H9 (cell line): ENCODE data around the gene AKAP1. TPM values are rescaled to one million over a fixed set of nuclear protein-coding genes. Genes with fewer than 3 reads are reported as not detected.

ENCODE experiments used
- DNase-seq: peaks from one replicate; pipeline ENCODE4 v3.0.0-alpha.2; 2017
- H2AFZ ChIP-seq: one replicate; pipeline ENCODE4 v1.6.1; 2013; ENCODE audit warnings: mild to moderate bottlenecking, low read length, control low read depth, moderate library complexity
- H2AK5ac ChIP-seq: 2 replicates; pipeline ENCODE4 v1.6.1; 2013; ENCODE audit warnings: low read length, control low read depth, mixed read lengths; ENCODE audit not compliant: insufficient read length
- H2BK120ac ChIP-seq: one replicate; pipeline ENCODE4 v1.6.1; 2013; ENCODE audit warnings: low read depth, mild to moderate bottlenecking, low read length, control low read depth, inconsistent platforms; ENCODE audit not compliant: poor library complexity, severe bottlenecking
- H2BK12ac ChIP-seq: 2 replicates; pipeline ENCODE4 v1.6.1; 2013; ENCODE audit warnings: low read length, control low read depth, mixed read lengths, low read depth; ENCODE audit not compliant: insufficient read length
- H2BK15ac ChIP-seq: 2 replicates; pipeline ENCODE4 v1.6.1; 2013; ENCODE audit warnings: low read depth, low read length, control low read depth
- H2BK20ac ChIP-seq: one replicate; pipeline ENCODE4 v1.6.1; 2013; ENCODE audit warnings: low read depth, mild to moderate bottlenecking, low read length, control low read depth, inconsistent platforms; ENCODE audit not compliant: poor library complexity, severe bottlenecking
- H2BK5ac ChIP-seq: 2 replicates; pipeline ENCODE4 v1.6.1; 2013; ENCODE audit warnings: low read length, control low read depth, mixed read lengths; ENCODE audit not compliant: insufficient read length
- H3K14ac ChIP-seq: 2 replicates; pipeline ENCODE4 v1.6.1; 2013; ENCODE audit warnings: low read length, control low read depth; ENCODE audit not compliant: insufficient read depth
- H3K18ac ChIP-seq: 2 replicates; pipeline ENCODE4 v1.6.1; 2013; ENCODE audit warnings: low read depth, mild to moderate bottlenecking, mixed read lengths, low read length, control low read depth; ENCODE audit not compliant: insufficient read length
- H3K23ac ChIP-seq: 2 replicates; pipeline ENCODE4 v1.6.1; 2013; ENCODE audit warnings: low read length, control low read depth, mixed read lengths, low read depth; ENCODE audit not compliant: insufficient read length
- H3K23me2 ChIP-seq: 2 replicates; pipeline ENCODE4 v1.6.1; 2013; ENCODE audit warnings: low read depth, mild to moderate bottlenecking, mixed read lengths, low read length, control low read depth; ENCODE audit not compliant: insufficient read length, poor library complexity, severe bottlenecking
- H3K27ac ChIP-seq: 2 replicates; pipeline ENCODE4 v1.5.1; 2013; ENCODE audit warnings: low read length, control low read depth, mixed read lengths, low read depth; ENCODE audit not compliant: insufficient read length
- H3K27me3 ChIP-seq: 2 replicates; pipeline ENCODE4 v1.6.1; 2013; ENCODE audit warnings: low read length, control low read depth, inconsistent platforms; ENCODE audit not compliant: insufficient read depth
- H3K4ac ChIP-seq: 2 replicates; pipeline ENCODE4 v1.6.1; 2013; ENCODE audit warnings: low read depth, mild to moderate bottlenecking, control low read depth, inconsistent platforms, low read length, moderate library complexity
- H3K4me1 ChIP-seq: 2 replicates; pipeline ENCODE4 v1.6.1; 2013; ENCODE audit warnings: low read length, control low read depth, inconsistent platforms; ENCODE audit not compliant: insufficient read depth
- H3K4me2 ChIP-seq: 2 replicates; pipeline ENCODE4 v1.6.1; 2013; ENCODE audit warnings: low read length, control low read depth, mixed read lengths; ENCODE audit not compliant: insufficient read length, insufficient read depth
- H3K56ac ChIP-seq: 2 replicates; pipeline ENCODE4 v1.6.1; 2013; ENCODE audit warnings: low read depth, mild to moderate bottlenecking, mixed read lengths, low read length, control low read depth; ENCODE audit not compliant: insufficient read length
- H3K79me1 ChIP-seq: 2 replicates; pipeline ENCODE4 v1.6.1; 2013; ENCODE audit warnings: low read depth, mild to moderate bottlenecking, moderate library complexity, low read length, control low read depth, inconsistent platforms; ENCODE audit not compliant: insufficient read depth, poor library complexity, severe bottlenecking
- H3K79me2 ChIP-seq: 2 replicates; pipeline ENCODE4 v1.6.1; 2013; ENCODE audit warnings: low read length, control low read depth, inconsistent platforms; ENCODE audit not compliant: insufficient read depth
- H3K9ac ChIP-seq: 2 replicates; pipeline ENCODE4 v1.6.1; 2013; ENCODE audit warnings: low read length, control low read depth, mixed read lengths; ENCODE audit not compliant: insufficient read length; ENCODE audit errors: extremely low read depth
- H3K9me3 ChIP-seq: one replicate; pipeline ENCODE4 v1.6.1; 2013; ENCODE audit warnings: low read depth, low read length, inconsistent platforms; ENCODE audit not compliant: control insufficient read depth
- H3T11ph ChIP-seq: one replicate; pipeline ENCODE4 v1.6.1; 2013; ENCODE audit warnings: mild to moderate bottlenecking, low read length, control low read depth, inconsistent platforms
- H4K20me1 ChIP-seq: one replicate; pipeline ENCODE4 v1.6.1; 2013; ENCODE audit not compliant: control insufficient read depth, insufficient read length, insufficient read depth
- H4K5ac ChIP-seq: 2 replicates; pipeline ENCODE4 v1.6.1; 2013; ENCODE audit warnings: low read depth, mild to moderate bottlenecking, mixed read lengths, low read length, control low read depth; ENCODE audit not compliant: insufficient read length
- H4K8ac ChIP-seq: replicated peaks from 2 replicates; pipeline ENCODE4 v1.6.1; 2013; ENCODE audit warnings: low read length, control low read depth, mixed read lengths, low read depth; ENCODE audit not compliant: insufficient read length
- H4K91ac ChIP-seq: 2 replicates; pipeline ENCODE4 v1.6.1; 2013; ENCODE audit warnings: low read depth, mild to moderate bottlenecking, moderate library complexity, mixed read lengths, low read length, control low read depth; ENCODE audit not compliant: insufficient read length
- H3K27ac Mint-ChIP-seq, 3 experiments: 2 replicates in 2 of 3; 3 replicates in 1 of 3; pipeline ENCODE4 v1.8.0; 2020 to 2021; ENCODE audit warnings: mixed read lengths in 3 of 3, mild to moderate bottlenecking in 1 of 3, moderate library complexity in 1 of 3
- H3K27me3 Mint-ChIP-seq: 2 replicates; pipeline ENCODE4 v1.8.0; 2021; ENCODE audit warnings: low read depth, mild to moderate bottlenecking, moderate library complexity, mixed read lengths
- H3K36me3 Mint-ChIP-seq, 3 experiments: 2 replicates in 2 of 3; 3 replicates in 1 of 3; pipeline ENCODE4 v1.8.0; 2020 to 2021; ENCODE audit warnings: low read depth in 3 of 3, mixed read lengths in 3 of 3; ENCODE audit not compliant: insufficient read depth in 1 of 3
- H3K4me1 Mint-ChIP-seq, 2 experiments: 2 replicates each; pipeline ENCODE4 v1.8.0; 2020; ENCODE audit warnings: mixed read lengths in 2 of 2
- H3K4me3 Mint-ChIP-seq, 2 experiments: 2 replicates in 1 of 2; 3 replicates in 1 of 2; pipeline ENCODE4 v1.8.0; 2020 to 2021; ENCODE audit warnings: mild to moderate bottlenecking in 2 of 2, mixed read lengths in 2 of 2, moderate library complexity in 1 of 2
- H3K9me3 Mint-ChIP-seq, 2 experiments: 2 replicates in 1 of 2; 3 replicates in 1 of 2; pipeline ENCODE4 v1.8.0; 2020; ENCODE audit warnings: mild to moderate bottlenecking in 2 of 2, mixed read lengths in 2 of 2, moderate library complexity in 1 of 2
- WGBS: extraction: QIAGEN DNeasy Blood & Tissue Kit; methylation state at CpG from one replicate; pipeline ENCODE4 v1.1.7; 2013; ENCODE audit warnings: missing lambda C conversion rate, low lambda C conversion rate, mixed read lengths; ENCODE audit not compliant: insufficient read length; ENCODE audit errors: extremely low coverage; 5-methylcytosine and 5-hydroxymethylcytosine counted together
- total RNA-seq: library from RNA; stranded (reverse); gene quantifications from 2 replicates; pipeline ENCODE4 v1.2.1, GENCODE V29; 2021
- TF ChIP-seq, protein P1 (sequence below): fragments of 200-600 bp; sonication (generic); conservative IDR thresholded peaks from 3 replicates; pipeline ENCODE4 v1.8.0; 2021; ENCODE audit warnings: antibody characterized with exemption, mild to moderate bottlenecking

Gene AKAP1
- total RNA-seq, 1 experiment from 2014 or later: 61.2 TPM

DNA sequence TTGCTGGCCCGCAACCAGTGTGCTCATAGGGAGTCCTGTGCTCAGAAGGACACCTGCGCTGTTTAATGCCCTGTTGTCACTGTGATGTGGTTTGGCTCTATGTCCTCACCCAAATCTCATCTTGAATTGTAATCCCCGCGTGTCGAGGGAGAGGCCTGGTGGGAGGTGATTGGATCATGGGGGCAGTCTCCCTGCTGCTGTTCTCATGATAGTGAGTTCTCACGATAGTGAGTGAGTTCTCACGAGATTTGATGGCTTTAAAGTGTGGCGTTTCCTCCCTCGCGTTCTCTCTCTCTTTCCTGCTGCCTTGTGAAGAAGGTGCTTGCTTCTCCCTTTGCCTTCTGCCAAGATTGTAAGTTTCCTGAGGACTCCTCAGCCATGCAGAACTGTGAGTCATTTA is 66.8 kb downstream of the AKAP1 start:
- Histone ChIP-seq H2BK15ac (no peak overlapping the region), H3K56ac (no peak overlapping the region), H4K5ac (no peak overlapping the region), H3K27ac (no peak overlapping the region), H2AFZ (no peak overlapping the region), H2BK20ac (no peak overlapping the region), H3K14ac (no peak overlapping the region), H3K27me3 (no peaks in the 10 kb centered on the region), H4K91ac (no peak overlapping the region), H3K23ac (no peak overlapping the region), H3T11ph (no peak overlapping the region), H3K4me1 (no peaks in the 10 kb centered on the region), H3K18ac (no peak overlapping the region), H4K8ac (no peak overlapping the region), H3K4me2 (no peak overlapping the region), H2BK5ac (no peak overlapping the region), H2AK5ac (no peak overlapping the region), H3K23me2 (no peaks in the 10 kb centered on the region), H3K79me2 (no peaks in the 10 kb centered on the region), H3K9ac (no peak overlapping the region), H4K20me1 (no peaks in the 10 kb centered on the region), H2BK12ac (no peak overlapping the region), H2BK120ac (no peak overlapping the region), H3K79me1 (no peaks in the 10 kb centered on the region), H3K4ac (no peak overlapping the region), H3K9me3 (no peaks in the 10 kb centered on the region)
- H3K4me3 Mint-ChIP-seq: no peak overlapping the region
- H3K9me3 Mint-ChIP-seq: peaks cover 0 to 4% of the 10 kb centered on the region in 2 experiments; a peak in 3 of 5 replicates
- H3K36me3 Mint-ChIP-seq: no peaks in the 10 kb centered on the region; a peak in 2 of 7 replicates
- WGBS: no CpG with 5 or more reads among the region's 10 CpGs
- H3K4me1 Mint-ChIP-seq: no peaks in the 10 kb centered on the region; a peak in 1 of 4 replicates
- peaks cover 16% of the 10 kb centered on the region for H3K27me3 Mint-ChIP-seq
- no peak for DNase-seq
- no peak overlapping the region for H3K27ac Mint-ChIP-seq
- TF ChIP-seq, protein P1, sequence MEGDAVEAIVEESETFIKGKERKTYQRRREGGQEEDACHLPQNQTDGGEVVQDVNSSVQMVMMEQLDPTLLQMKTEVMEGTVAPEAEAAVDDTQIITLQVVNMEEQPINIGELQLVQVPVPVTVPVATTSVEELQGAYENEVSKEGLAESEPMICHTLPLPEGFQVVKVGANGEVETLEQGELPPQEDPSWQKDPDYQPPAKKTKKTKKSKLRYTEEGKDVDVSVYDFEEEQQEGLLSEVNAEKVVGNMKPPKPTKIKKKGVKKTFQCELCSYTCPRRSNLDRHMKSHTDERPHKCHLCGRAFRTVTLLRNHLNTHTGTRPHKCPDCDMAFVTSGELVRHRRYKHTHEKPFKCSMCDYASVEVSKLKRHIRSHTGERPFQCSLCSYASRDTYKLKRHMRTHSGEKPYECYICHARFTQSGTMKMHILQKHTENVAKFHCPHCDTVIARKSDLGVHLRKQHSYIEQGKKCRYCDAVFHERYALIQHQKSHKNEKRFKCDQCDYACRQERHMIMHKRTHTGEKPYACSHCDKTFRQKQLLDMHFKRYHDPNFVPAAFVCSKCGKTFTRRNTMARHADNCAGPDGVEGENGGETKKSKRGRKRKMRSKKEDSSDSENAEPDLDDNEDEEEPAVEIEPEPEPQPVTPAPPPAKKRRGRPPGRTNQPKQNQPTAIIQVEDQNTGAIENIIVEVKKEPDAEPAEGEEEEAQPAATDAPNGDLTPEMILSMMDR: no peak
